ENCODE measurements around the gene NRBP1.

NRBP1 gene

GRCh38 chr2:27431395-27431794 lies 3.0 kb downstream of the NRBP1 start:
- Histone ChIP-seq H3K36me3 (ENCODE audit: control insufficient read depth in 2 of 2, insufficient read depth in 1 of 2, low read length in 2 of 2) (peaks cover 36 to 37% of the 10 kb centered on the region in 2 experiments), H3K9me3 (ENCODE audit: control insufficient read depth, insufficient read depth, low read depth, low read length) (no peaks in the 10 kb centered on the region), H3K27ac (ENCODE audit: extremely low read depth, low read depth, low read length) (no peak overlapping the region), H3K4me1 (ENCODE audit: control insufficient read depth, insufficient read depth, low read length) (peaks cover 11% of the 10 kb centered on the region), H3K4me3 (ENCODE audit: low read depth, low read length) (no peak overlapping the region)
- ChIA-PET CTCF (interaction anchor here (0.7 to 1.3 kb wide), 4 partner anchors 8 to 251 kb away, joined by 3 to 4 read pairs (median 4); partner anchors contain the start of gene PPM1G), POLR2A (no interaction called here)
- TF ChIP-seq INSM2 (tag by site-specific recombination; IDR thresholded peaks at IDR 0.05) (peak; percentile 67; the same call in 1 of the 2 replicates), ZBTB17 (tag by site-specific recombination; IDR thresholded peaks at IDR 0.05) (peak; percentile 76), ZNF558 (tag by site-specific recombination; IDR thresholded peaks at IDR 0.05) (peak; percentile 61; the same call in 1 of the 2 replicates), ZNF324 (tag by site-specific recombination; IDR thresholded peaks at IDR 0.05) (peak; percentile 79), ZNF354C (tag by site-specific recombination; IDR thresholded peaks at IDR 0.05; ENCODE audit: borderline replicate concordance, low read depth) (no peak), ZNF654 (tag by site-specific recombination; IDR thresholded peaks at IDR 0.05; ENCODE audit: low read depth) (no peak), ZEB2 (tag by site-specific recombination; IDR thresholded peaks at IDR 0.05) (peak; percentile 71), ATF2 (tag by site-specific recombination; IDR thresholded peaks at IDR 0.05; ENCODE audit: low read depth) (peak; percentile 94), ZNF692 (tag by site-specific recombination; IDR thresholded peaks at IDR 0.05) (peak; percentile 52; the same call in 1 of the 2 replicates), ZFP69B (tag by site-specific recombination; IDR thresholded peaks at IDR 0.05) (0 out of 2 replicates have a peak, but pooled peaks have one; percentile 46), ZBTB49 (tag by site-specific recombination; IDR thresholded peaks at IDR 0.05; ENCODE audit: low read depth) (no peak), ZNF639 (tag by site-specific recombination; IDR thresholded peaks at IDR 0.05) (peak; percentile 66; the same call in 1 of the 2 replicates), KLF10 (tag by site-specific recombination; IDR thresholded peaks at IDR 0.05) (peak; percentile 67), ZNF664 (tag by site-specific recombination; IDR thresholded peaks at IDR 0.05) (peak; percentile 100), SP7 (tag by site-specific recombination; IDR thresholded peaks at IDR 0.05) (peak; percentile 73), ZNF394 (tag by site-specific recombination; IDR thresholded peaks at IDR 0.05; ENCODE audit: borderline replicate concordance) (0 out of 2 replicates have a peak, but pooled peaks have one; percentile 18), PRDM4 (tag by site-specific recombination; IDR thresholded peaks at IDR 0.05) (no peak), SP3 (tag by site-specific recombination; IDR thresholded peaks at IDR 0.05) (no peak), ZNF366 (tag by site-specific recombination; conservative IDR thresholded peaks at IDR 0.05) (peak; percentile 92), ZNF629 (tag by site-specific recombination; IDR thresholded peaks at IDR 0.05) (peak; percentile 93), OVOL3 (tag by site-specific recombination; IDR thresholded peaks at IDR 0.05) (no peak), ZBTB21 (tag by site-specific recombination; IDR thresholded peaks at IDR 0.05) (peak; percentile 78), HOXA7 (CRISPR knock-in tag; IDR thresholded peaks at IDR 0.05; ENCODE audit: borderline replicate concordance) (no peak), HIC1 (tag by site-specific recombination; IDR thresholded peaks at IDR 0.05) (peak; percentile 72), KLF8 (tag by site-specific recombination; IDR thresholded peaks at IDR 0.05) (peak; percentile 49; the same call in 1 of the 2 replicates)

All from HEK293 (cell line).